Esophagus squamous epithelium (tissue), 5 donors: ENCODE results near the gene GPATCH3. TPM values are rescaled to one million over a fixed set of nuclear protein-coding genes. Genes with fewer than 3 reads are reported as not detected.

Experiments
- DNase-seq: peaks from one replicate; lab custom pipeline; 2025; lab: John Stamatoyannopoulos, UW
- H3K27ac ChIP-seq, 4 donors: fragments of 200-600 bp; sonication (generic); one replicate each; pipeline ENCODE4 v1.5.1; 2016 to 2019; ENCODE audit warnings: mild to moderate bottlenecking in 1 of 4
- H3K27me3 ChIP-seq, 4 donors: fragments of 200-600 bp; sonication (generic); 1 replicate in 3 of 4; 2 replicates in 1 of 4; pipeline versions ENCODE4 v1.5.1 to v1.6.0; 2017 to 2021; ENCODE audit warnings: antibody characterized with exemption in 1 of 4
- H3K36me3 ChIP-seq, 3 donors: fragments of 200-600 bp; sonication (generic); one replicate each; pipeline ENCODE4 v1.5.1; 2016 to 2019
- H3K4me1 ChIP-seq, 3 donors: fragments of 200-600 bp; sonication (generic); one replicate each; pipeline ENCODE4 v1.5.1; 2017 to 2019
- H3K4me3 ChIP-seq, 4 donors: fragments of 200-600 bp; sonication (generic); 1 replicate in 3 of 4; 2 replicates in 1 of 4; pipeline ENCODE4 v1.5.1; 2016 to 2019; ENCODE audit warnings: mild to moderate bottlenecking in 2 of 4, moderate library complexity in 1 of 4
- H3K9me3 ChIP-seq, 3 donors: fragments of 200-600 bp; sonication (generic); one replicate each; pipeline ENCODE4 v1.5.1; 2016 to 2019
- CTCF ChIP-seq, 6 experiments: fragments of 450-650 bp in 4 of 6; fragments of 200-600 bp in 2 of 6; sonication (generic) in 2 of 6; IDR thresholded peaks; one replicate each; pipeline ENCODE4 v1.5.1; 2016 to 2019; ENCODE audit warnings: antibody characterized with exemption in 6 of 6, mild to moderate bottlenecking in 4 of 6, moderate library complexity in 4 of 6
- POLR2A ChIP-seq, 4 donors: fragments of 450-650 bp; IDR thresholded peaks; one replicate each; pipeline ENCODE4 v1.6.1; 2017; ENCODE audit warnings: antibody characterized with exemption in 4 of 4, mild to moderate bottlenecking in 4 of 4, moderate library complexity in 3 of 4
- whole genome bisulfite sequencing, 2 donors: methylation state at CpG; one replicate each; pipeline ENCODE4 v1.1.5; 2018; 5-methylcytosine and 5-hydroxymethylcytosine counted together
- intact Hi-C: fragments of 100-400 bp; cut with DNase I; formaldehyde crosslinking; loops from one replicate; pipeline ENCODE4 v1.15.0; 2022
- total RNA-seq, 4 donors: library from RNA; depleted of rRNA; stranded (reverse); fragments of >200 nt; gene quantifications; one replicate each; pipeline ENCODE4 v1.1.0, GENCODE V29; 2016
- donor health status: DM: yes; HTN: yes; CAD: no.

Gene GPATCH3
- total RNA-seq, 4 donors from 2014 or later: 6.9 to 11.2 (median 7.6) TPM

- peaks cover 10 to 61% (median 30%) of the 10 kb centered on the region in 3 donors for H3K36me3 ChIP-seq
- peaks cover 14 to 37% (median 18%) of the 10 kb centered on the region in 3 donors for H3K4me1 ChIP-seq
- H3K27me3 ChIP-seq: no peaks in the 10 kb centered on the region
- no peak for DNase-seq
- no peak overlapping the region for H3K27ac ChIP-seq
- no peaks in the 10 kb centered on the region for H3K9me3 ChIP-seq
- no peak overlapping the region for H3K4me3 ChIP-seq
- intact Hi-C loops: no loop called here
- TF ChIP-seq CTCF (IDR thresholded peaks at IDR 0.05) (no peak), POLR2A (IDR thresholded peaks at IDR 0.05) (no peak)
- 40 to 83% methylated on average over 1 to 2 of the region's 9 CpGs for WGBS, 2 donors
These were observed 2.9 kb downstream of the GPATCH3 start for GRCh38 chr1:26897351-26897750.

GRCh38 chr1:26894263-26894662, 6.0 kb downstream of the GPATCH3 start:
- no peak for DNase-seq
- TF ChIP-seq POLR2A (IDR thresholded peaks at IDR 0.05) (no peak), CTCF (IDR thresholded peaks at IDR 0.05) (no peak)
- H3K36me3 ChIP-seq: peaks cover 10 to 75% (median 30%) of the 10 kb centered on the region in 3 donors
- no peak overlapping the region for H3K27ac ChIP-seq
- intact Hi-C loops: no loop called here
- H3K27me3 ChIP-seq: no peaks in the 10 kb centered on the region
- H3K4me3 ChIP-seq: no peak overlapping the region
- 55 to 63% methylated on average over 13 of the region's 13 CpGs for WGBS, 2 donors
- H3K4me1 ChIP-seq: peaks cover 11 to 37% (median 20%) of the 10 kb centered on the region in 3 donors
- H3K9me3 ChIP-seq: no peaks in the 10 kb centered on the region

GRCh38 chr1:26890467-26890796, 9.8 kb downstream of the GPATCH3 start:
- 4 to 5% methylated on average over 9 to 11 of the region's 12 CpGs for WGBS, 2 donors
- DNase-seq: no peak
- Histone ChIP-seq H3K4me1 (peaks cover 10 to 36% (median 17%) of the 10 kb centered on the region in 3 donors), H3K4me3 (peak overlapping the region; percentile 68 to 98 (median 91)), H3K27ac (peak overlapping the region; percentile 86 to 95 (median 94)), H3K27me3 (no peaks in the 10 kb centered on the region), H3K36me3 (peaks cover 6 to 81% (median 32%) of the 10 kb centered on the region in 3 donors), H3K9me3 (no peaks in the 10 kb centered on the region)
- intact Hi-C loops: no loop called here
- TF ChIP-seq POLR2A (IDR thresholded peaks at IDR 0.05) (no peak), CTCF (IDR thresholded peaks at IDR 0.05) (no peak)

GRCh38 chr1:26889551-26890466, 10.5 kb downstream of the GPATCH3 start, which contains the start of gene GPN2:
Gene GPN2 (minus strand): TSS chr1:26890283. CDS start chr1:26890096, 187 bp downstream.
- Histone ChIP-seq H3K27me3 (no peaks in the 10 kb centered on the region), H3K4me1 (peaks cover 10 to 32% (median 17%) of the 10 kb centered on the region in 3 donors), H3K27ac (peak within 1 kb of the TSS; percentile 86 to 95 (median 94)), H3K36me3 (peaks cover 6 to 81% (median 36%) of the 10 kb centered on the region in 3 donors), H3K9me3 (no peaks in the 10 kb centered on the region), H3K4me3 (peak within 1 kb of the TSS; percentile 68 to 98 (median 91))
- no peak for TF ChIP-seq CTCF (IDR thresholded peaks at IDR 0.05)
- TF ChIP-seq POLR2A (IDR thresholded peaks at IDR 0.05): peak in 3 of 4 donors; percentile 42 to 70 (median 46)
- peak; percentile 14 for DNase-seq
- WGBS, 2 donors: 0 to 3% methylated on average over 17 to 34 of the region's 89 CpGs
- intact Hi-C loops: no loop called here

GRCh38 chr1:26888231-26888630, 12.0 kb downstream of the GPATCH3 start:
- 83 to 100% methylated on average over 1 of the region's 1 CpG for WGBS, 2 donors
- Histone ChIP-seq H3K4me1 (peaks cover 10 to 28% (median 14%) of the 10 kb centered on the region in 3 donors), H3K9me3 (no peaks in the 10 kb centered on the region), H3K27ac (peak overlapping the region in 1 of 4 donors; percentile 94), H3K4me3 (no peak overlapping the region), H3K27me3 (no peaks in the 10 kb centered on the region), H3K36me3 (peaks cover 9 to 81% (median 43%) of the 10 kb centered on the region in 3 donors)
- TF ChIP-seq POLR2A (IDR thresholded peaks at IDR 0.05) (no peak), CTCF (IDR thresholded peaks at IDR 0.05) (no peak)
- intact Hi-C loops: no loop called here
- no peak for DNase-seq
